ENCODE data around the gene TOR1A. TPM values are rescaled to one million over a fixed set of nuclear protein-coding genes. Genes with fewer than 3 reads are reported as not detected.

TOR1A gene
- total and polyA plus RNA-seq, 2 experiments from 2014 or later: 44.8 to 50.4 TPM

DNA sequence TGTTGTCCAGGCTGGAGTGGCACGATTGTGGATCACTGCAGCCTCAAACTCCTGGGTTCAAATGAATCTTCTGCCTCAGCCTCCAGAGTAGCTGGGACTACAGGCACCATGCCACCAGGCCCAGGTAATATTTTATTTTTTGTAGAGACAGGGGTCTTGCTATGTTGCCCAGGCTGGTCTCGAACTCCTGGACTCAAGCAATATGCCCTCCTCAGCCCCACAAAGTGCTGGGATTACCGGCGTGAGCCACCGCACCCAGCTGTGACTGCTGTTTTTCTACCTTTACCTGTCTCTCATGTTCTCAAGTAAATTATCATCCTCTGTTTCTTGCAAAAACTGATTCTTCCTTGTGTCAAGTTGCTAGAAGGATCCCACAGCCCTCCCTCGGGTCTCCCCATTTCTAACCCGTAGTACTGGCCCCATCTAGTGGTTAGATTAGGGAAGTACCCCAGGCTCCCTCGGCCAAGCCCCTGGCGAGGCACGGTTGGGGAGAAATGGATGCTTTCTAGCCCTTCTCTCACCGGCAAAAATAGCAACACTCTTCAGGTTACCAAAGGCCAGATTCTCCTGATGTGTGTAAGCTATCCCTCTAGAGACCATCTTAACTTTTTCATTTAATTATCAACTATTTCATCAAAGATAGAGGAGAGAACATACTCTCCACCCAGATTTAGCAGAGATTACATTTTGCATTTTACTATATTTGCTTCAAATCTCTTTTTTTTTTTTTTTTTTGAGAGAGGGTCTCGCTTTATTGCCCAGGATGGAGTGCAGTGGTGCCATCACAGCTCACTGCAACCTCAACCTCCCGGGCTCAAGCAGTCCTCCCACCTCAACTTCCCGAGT is 40.2 kb downstream of the TOR1A start:
- Histone ChIP-seq H3K79me2 (no peaks in the 10 kb centered on the region), H3K9me2 (replicated peaks; ENCODE audit: insufficient read depth) (no peaks in the 10 kb centered on the region), H3K4me3 (no peak overlapping the region), H3K4me1 (ENCODE audit: insufficient read depth) (no peaks in the 10 kb centered on the region), H3K36me3 (replicated peaks; ENCODE audit: insufficient read depth, low read depth) (no peaks in the 10 kb centered on the region), H3K9me3 (ENCODE audit: low read depth) (no peaks in the 10 kb centered on the region), H2AFZ (no peak overlapping the region), H3K4me2 (no peak overlapping the region), H4K20me1 (ENCODE audit: insufficient read depth, poor library complexity, severe bottlenecking) (no peaks in the 10 kb centered on the region), H3K27ac (no peak overlapping the region), H3K27me3 (no peaks in the 10 kb centered on the region)
- 38% methylated on average over 14 of the region's 14 CpGs for WGBS (ENCODE audit: low lambda C conversion rate, missing lambda C conversion rate)
- peak; percentile 90 for DNase-seq (ENCODE audit: low spot score)
- TF ChIP-seq CTCF (IDR thresholded peaks at IDR 0.05; ENCODE audit: poor library complexity): peak; percentile 89
- TF ChIP-seq EZH2 (IDR thresholded peaks at IDR 0.05; ENCODE audit: borderline replicate concordance): no peak

- no peak overlapping the region for H3K4me2 ChIP-seq
- H3K4me3 ChIP-seq: no peak overlapping the region
- H3K27me3 ChIP-seq: no peaks in the 10 kb centered on the region
- H4K20me1 ChIP-seq (ENCODE audit: insufficient read depth, poor library complexity, severe bottlenecking): no peaks in the 10 kb centered on the region
- peak overlapping the region; percentile 62 for H3K27ac ChIP-seq
- H3K9me2 ChIP-seq (replicated peaks; ENCODE audit: insufficient read depth): no peaks in the 10 kb centered on the region
- no peak for TF ChIP-seq CTCF (IDR thresholded peaks at IDR 0.05; ENCODE audit: poor library complexity)
- no peak for TF ChIP-seq EZH2phosphoT487 (IDR thresholded peaks at IDR 0.05; ENCODE audit: low read depth, severe bottlenecking, unreplicated experiment)
- no peak for TF ChIP-seq EZH2 (IDR thresholded peaks at IDR 0.05; ENCODE audit: borderline replicate concordance)
- H3K4me1 ChIP-seq (ENCODE audit: insufficient read depth): peaks cover 10% of the 10 kb centered on the region
- H3K79me2 ChIP-seq: no peaks in the 10 kb centered on the region
- WGBS (ENCODE audit: low lambda C conversion rate, missing lambda C conversion rate): 62% methylated on average over 5 of the region's 5 CpGs
- no peak for DNase-seq (ENCODE audit: low spot score)
- H2AFZ ChIP-seq: no peak overlapping the region
- H3K9me3 ChIP-seq (ENCODE audit: low read depth): no peaks in the 10 kb centered on the region
- no peaks in the 10 kb centered on the region for H3K36me3 ChIP-seq (replicated peaks; ENCODE audit: insufficient read depth, low read depth)
These were observed 42.0 kb downstream of the TOR1A start for GRCh38 chr9:129781981-129782380.

- Histone ChIP-seq H3K4me2 (no peak overlapping the region), H3K27ac (no peak overlapping the region), H4K20me1 (ENCODE audit: insufficient read depth, poor library complexity, severe bottlenecking) (no peaks in the 10 kb centered on the region), H3K27me3 (no peaks in the 10 kb centered on the region), H3K36me3 (replicated peaks; ENCODE audit: insufficient read depth, low read depth) (no peaks in the 10 kb centered on the region), H3K4me3 (no peak overlapping the region), H2AFZ (no peak overlapping the region), H3K9me2 (replicated peaks; ENCODE audit: insufficient read depth) (no peaks in the 10 kb centered on the region), H3K79me2 (no peaks in the 10 kb centered on the region), H3K9me3 (ENCODE audit: low read depth) (no peaks in the 10 kb centered on the region), H3K4me1 (ENCODE audit: insufficient read depth) (peaks cover 15% of the 10 kb centered on the region)
- WGBS (ENCODE audit: low lambda C conversion rate, missing lambda C conversion rate): 89% methylated on average over 8 of the region's 8 CpGs
- DNase-seq (ENCODE audit: low spot score): no peak
- no peak for TF ChIP-seq EZH2phosphoT487 (IDR thresholded peaks at IDR 0.05; ENCODE audit: low read depth, severe bottlenecking, unreplicated experiment)
- no peak for TF ChIP-seq CTCF (IDR thresholded peaks at IDR 0.05; ENCODE audit: poor library complexity)
- no peak for TF ChIP-seq EZH2 (IDR thresholded peaks at IDR 0.05; ENCODE audit: borderline replicate concordance)
These were observed 42.8 kb downstream of the TOR1A start for GRCh38 chr9:129781131-129781530.
